ENCODE results near the gene U2AF2.

DNA sequence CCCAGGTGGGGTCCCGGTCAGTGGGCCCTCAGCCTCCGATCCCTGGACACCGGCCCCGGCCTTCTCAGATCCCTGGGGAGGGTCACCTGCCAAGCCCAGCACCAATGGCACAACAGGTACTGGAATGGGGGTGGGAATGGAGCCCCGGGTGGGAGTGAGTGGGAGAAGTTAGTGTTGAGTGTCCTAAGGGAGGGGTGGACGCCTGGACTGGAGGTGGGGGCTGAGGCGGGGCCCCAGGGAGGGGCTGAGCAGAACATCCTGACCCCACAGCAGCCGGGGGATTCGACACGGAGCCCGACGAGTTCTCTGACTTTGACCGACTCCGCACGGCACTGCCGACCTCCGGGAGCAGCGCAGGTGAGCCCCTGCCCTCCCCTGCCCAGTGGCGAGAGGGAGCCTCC is 37.8 kb downstream of the U2AF2 start:
- TF ChIP-seq, protein P1, sequence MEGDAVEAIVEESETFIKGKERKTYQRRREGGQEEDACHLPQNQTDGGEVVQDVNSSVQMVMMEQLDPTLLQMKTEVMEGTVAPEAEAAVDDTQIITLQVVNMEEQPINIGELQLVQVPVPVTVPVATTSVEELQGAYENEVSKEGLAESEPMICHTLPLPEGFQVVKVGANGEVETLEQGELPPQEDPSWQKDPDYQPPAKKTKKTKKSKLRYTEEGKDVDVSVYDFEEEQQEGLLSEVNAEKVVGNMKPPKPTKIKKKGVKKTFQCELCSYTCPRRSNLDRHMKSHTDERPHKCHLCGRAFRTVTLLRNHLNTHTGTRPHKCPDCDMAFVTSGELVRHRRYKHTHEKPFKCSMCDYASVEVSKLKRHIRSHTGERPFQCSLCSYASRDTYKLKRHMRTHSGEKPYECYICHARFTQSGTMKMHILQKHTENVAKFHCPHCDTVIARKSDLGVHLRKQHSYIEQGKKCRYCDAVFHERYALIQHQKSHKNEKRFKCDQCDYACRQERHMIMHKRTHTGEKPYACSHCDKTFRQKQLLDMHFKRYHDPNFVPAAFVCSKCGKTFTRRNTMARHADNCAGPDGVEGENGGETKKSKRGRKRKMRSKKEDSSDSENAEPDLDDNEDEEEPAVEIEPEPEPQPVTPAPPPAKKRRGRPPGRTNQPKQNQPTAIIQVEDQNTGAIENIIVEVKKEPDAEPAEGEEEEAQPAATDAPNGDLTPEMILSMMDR (IDR thresholded peaks at IDR 0.05), result no peak
- TF ChIP-seq POLR2A (IDR thresholded peaks at IDR 0.05), result no peak

All from Peyer's patch (tissue), 4 donors.